ENCODE measurements around the gene DNAJB5. TPM values are rescaled to one million over a fixed set of nuclear protein-coding genes. Genes with fewer than 3 reads are reported as not detected.

DNAJB5 gene
- total RNA-seq, 2 experiments from 2014 or later, result 11.5 to 12.0 TPM

DNA sequence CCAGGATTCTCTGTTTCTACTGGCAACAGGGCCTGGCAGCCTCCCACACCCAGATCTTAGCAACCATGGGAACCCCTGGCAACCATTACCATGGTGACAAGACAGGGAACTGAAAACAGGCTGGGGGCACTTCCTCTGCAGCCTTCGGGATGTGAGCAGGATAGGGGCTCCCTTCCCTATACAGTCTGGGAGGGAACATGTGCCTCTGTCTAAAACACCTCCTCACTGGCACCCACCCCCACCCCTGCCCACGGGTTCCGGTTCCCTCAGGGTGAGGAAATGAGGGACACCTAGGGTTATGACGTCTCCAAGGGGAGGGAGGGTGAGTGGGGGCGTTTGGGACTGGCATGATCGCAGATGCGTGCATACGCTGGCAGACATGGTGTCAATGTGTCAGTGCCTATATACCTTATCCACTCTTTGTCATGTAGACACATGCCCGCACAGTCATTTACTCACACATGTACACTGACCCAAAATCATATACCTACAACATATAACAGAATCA is 3.0 kb upstream of the DNAJB5 start:
- CTCF ChIA-PET, result interaction anchor here (0.6 kb wide), 1 partner anchor 776 kb away, joined by 3 read pairs; no protein-coding TSS in a partner anchor
- H3K4me3 Mint-ChIP-seq, result no peak overlapping the region
- H3K9me3 Mint-ChIP-seq, result no peaks in the 10 kb centered on the region
- peak overlapping the region; percentile 55 for H3K27ac Mint-ChIP-seq
- no peaks in the 10 kb centered on the region for H3K27me3 Mint-ChIP-seq
- POLR2A ChIA-PET, result no interaction called here
- H3K36me3 Mint-ChIP-seq, result peaks cover 1% of the 10 kb centered on the region
- intact Hi-C loops (cut with micrococcal nuclease), result no loop called here
- H3K4me1 Mint-ChIP-seq (ENCODE audit: low read depth), result peaks cover 76% of the 10 kb centered on the region
- peak; percentile 79 for DNase-seq

DNA sequence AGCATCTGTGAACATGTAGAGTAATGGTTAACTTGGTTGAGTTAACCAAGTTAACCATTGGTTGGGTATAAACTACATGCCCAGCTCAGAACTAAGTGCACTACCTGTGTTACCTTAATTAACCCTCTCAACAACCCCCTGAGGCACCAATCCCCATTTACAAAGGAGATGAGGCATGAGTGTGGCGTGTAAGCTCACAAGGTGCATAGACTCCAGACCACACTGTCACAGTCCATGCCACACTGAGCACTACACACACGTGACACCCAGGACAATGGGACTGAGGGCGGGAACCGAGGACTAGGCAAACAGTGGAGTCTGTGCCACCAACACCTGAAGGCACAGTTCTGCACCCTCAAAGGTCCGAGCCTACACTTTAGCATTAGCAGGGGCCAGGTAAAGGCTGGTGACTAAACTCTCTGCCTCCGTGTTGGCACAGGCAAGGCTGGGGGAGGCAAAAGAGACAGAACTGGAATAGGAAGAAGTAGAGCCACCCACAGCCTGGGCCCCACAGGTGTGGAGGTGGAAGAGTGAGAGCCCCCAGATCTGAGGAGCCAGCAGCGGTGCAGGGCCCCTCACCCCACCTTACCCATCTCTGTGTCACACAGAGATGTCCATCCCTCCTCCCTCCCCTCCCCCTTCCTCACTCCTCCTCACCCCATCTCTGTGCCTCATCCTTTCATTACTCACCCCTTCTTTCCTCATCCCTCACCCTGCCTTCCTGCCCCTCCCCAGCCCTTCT is 2.2 kb upstream of the DNAJB5 start:
- intact Hi-C loops (cut with micrococcal nuclease), result no loop called here
- peak; percentile 52 for DNase-seq
- POLR2A ChIA-PET, result interaction anchor here (2.1 kb wide), 1 partner anchor 85 kb away, joined by 8 read pairs; the partner anchor contains the start of gene VCP
- Mint-ChIP-seq H3K9me3 (no peaks in the 10 kb centered on the region), H3K36me3 (peaks cover 1% of the 10 kb centered on the region), H3K4me1 (ENCODE audit: low read depth) (peaks cover 82% of the 10 kb centered on the region), H3K27me3 (no peaks in the 10 kb centered on the region), H3K4me3 (no peak overlapping the region), H3K27ac (peak overlapping the region; percentile 55)
- CTCF ChIA-PET, result no interaction called here

- CTCF ChIA-PET, result interaction anchor here (0.7 to 1.2 kb wide), 3 partner anchors 89 to 228 kb away, joined by 3 to 4 read pairs (median 3); no protein-coding TSS in a partner anchor
- POLR2A ChIA-PET, result interaction anchor here (1.2 to 2.1 kb wide), 2 partner anchors 84 to 106 kb away, joined by 3 to 8 read pairs; partner anchors contain the start of gene VCP
- peak overlapping the region; percentile 89 for H3K27ac Mint-ChIP-seq
- H3K4me1 Mint-ChIP-seq (ENCODE audit: low read depth), result peaks cover 81% of the 10 kb centered on the region
- H3K4me3 Mint-ChIP-seq, result peak overlapping the region; percentile 89
- H3K36me3 Mint-ChIP-seq, result peaks cover 1% of the 10 kb centered on the region
- no peaks in the 10 kb centered on the region for H3K9me3 Mint-ChIP-seq
- H3K27me3 Mint-ChIP-seq, result no peaks in the 10 kb centered on the region
- intact Hi-C loops (cut with micrococcal nuclease), result loop anchor here (1.0 to 2.0 kb wide), 9 partner anchors 14 to 744 kb away; partner anchors contain the start of genes CREB3, KIF24, NUDT2 and PIGO
- DNase-seq, result peak; percentile 72
These were observed 1.1 kb upstream of the DNAJB5 start for GRCh38 chr9:34988218-34989002.

GRCh38 chr9:34989946-34990635 is 546 bp downstream of the DNAJB5 start:
- intact Hi-C loops (cut with micrococcal nuclease), result loop anchor here (1.0 to 2.0 kb wide), 9 partner anchors 12 to 743 kb away; partner anchors contain the start of genes CREB3, KIF24, NUDT2 and PIGO
- Mint-ChIP-seq H3K36me3 (peaks cover 3% of the 10 kb centered on the region), H3K9me3 (no peaks in the 10 kb centered on the region), H3K27me3 (no peaks in the 10 kb centered on the region), H3K4me3 (peak overlapping the region; percentile 76), H3K27ac (peak overlapping the region; percentile 39), H3K4me1 (ENCODE audit: low read depth) (peaks cover 77% of the 10 kb centered on the region)
- peak; percentile 64 for DNase-seq
- CTCF ChIA-PET, result interaction anchor here (0.6 to 2.1 kb wide), 6 partner anchors 13 to 230 kb away, joined by 3 to 9 read pairs (median 3); partner anchors contain the start of gene VCP
- POLR2A ChIA-PET, result interaction anchor here (0.9 to 1.2 kb wide), 4 partner anchors 12 to 104 kb away, joined by 3 to 5 read pairs (median 3); partner anchors contain the start of gene VCP

DNA sequence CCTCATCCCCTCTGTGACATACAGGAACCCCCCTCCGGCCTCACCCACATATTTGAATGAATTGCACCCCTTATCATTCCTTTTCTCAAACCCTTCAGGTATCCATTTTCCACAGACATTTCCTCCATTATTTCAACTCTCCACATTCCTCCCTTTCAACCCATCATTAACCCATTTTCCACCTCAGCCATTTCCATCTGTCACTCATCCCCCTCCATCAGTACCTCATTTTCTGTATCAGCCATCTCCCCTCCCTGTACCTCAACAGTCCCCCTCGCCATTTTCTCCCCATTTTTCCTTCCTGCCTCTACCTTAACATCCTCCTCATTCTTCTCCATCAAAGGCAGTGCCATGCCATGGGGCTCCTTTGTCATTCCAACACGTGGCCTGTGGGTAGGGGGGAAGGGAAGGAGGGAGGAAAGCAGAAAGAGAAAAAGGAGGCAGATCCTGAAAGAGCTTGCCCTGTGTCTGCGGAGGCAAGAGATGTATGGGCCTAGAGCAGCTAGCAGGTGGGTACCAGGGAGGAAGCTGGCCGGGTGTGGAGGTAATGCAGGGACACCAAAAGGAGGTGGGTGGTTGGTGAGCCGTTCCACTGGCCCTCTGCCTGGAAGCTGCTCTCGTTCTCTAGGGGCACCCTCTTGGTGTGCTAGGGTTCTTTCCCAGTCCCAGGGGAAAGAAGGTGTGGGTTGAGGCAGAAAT is 1.5 kb downstream of the DNAJB5 start:
- H3K27me3 Mint-ChIP-seq, result no peaks in the 10 kb centered on the region
- intact Hi-C loops (cut with micrococcal nuclease), result no loop called here
- DNase-seq, result no peak
- no peaks in the 10 kb centered on the region for H3K9me3 Mint-ChIP-seq
- H3K27ac Mint-ChIP-seq, result peak overlapping the region; percentile 42
- POLR2A ChIA-PET, result interaction anchor here (0.9 kb wide), 1 partner anchor 81 kb away, joined by 3 read pairs; the partner anchor contains the start of gene VCP
- peaks cover 69% of the 10 kb centered on the region for H3K4me1 Mint-ChIP-seq (ENCODE audit: low read depth)
- peaks cover 5% of the 10 kb centered on the region for H3K36me3 Mint-ChIP-seq
- H3K4me3 Mint-ChIP-seq, result peak overlapping the region; percentile 76
- CTCF ChIA-PET, result interaction anchor here (1.4 to 2.1 kb wide), 2 partner anchors 62 to 91 kb away, joined by 4 to 9 read pairs; no protein-coding TSS in a partner anchor

GRCh38 chr9:34991607-34992375 is 2.2 kb downstream of the DNAJB5 start:
- DNase-seq, result peak; percentile 69
- H3K27me3 Mint-ChIP-seq, result no peaks in the 10 kb centered on the region

DNA sequence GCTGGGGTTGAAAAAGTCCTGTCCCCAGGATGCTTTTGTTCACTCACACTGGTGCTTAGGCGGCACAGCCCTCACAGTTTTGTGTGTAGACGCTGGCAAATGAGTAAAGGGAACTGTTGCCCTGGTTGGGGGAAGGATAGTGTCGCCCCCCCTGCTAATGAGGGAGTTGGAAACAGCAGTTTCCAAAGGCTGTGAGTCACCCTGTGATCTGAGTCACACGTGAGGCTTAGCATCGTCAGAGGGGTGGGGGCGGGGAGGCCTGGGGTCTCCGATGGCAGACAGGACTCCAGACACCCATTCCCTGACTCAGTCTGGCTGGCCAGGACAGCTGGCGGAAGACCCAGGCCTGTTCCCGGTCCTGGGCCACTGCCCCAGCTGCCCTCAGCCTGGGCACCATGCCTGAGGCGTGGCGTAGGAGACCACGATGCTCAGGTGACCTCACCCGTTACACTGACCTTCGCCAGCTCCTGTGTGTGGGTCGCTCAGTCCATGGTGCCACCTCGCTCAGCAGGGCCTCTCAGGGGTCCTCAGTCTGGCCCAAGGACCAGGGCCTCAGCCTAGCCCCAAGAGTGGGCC is 2.9 kb downstream of the DNAJB5 start:
- peak overlapping the region; percentile 82 for H3K27ac Mint-ChIP-seq
- ChIA-PET CTCF (interaction anchor here (0.7 to 4.3 kb wide), 2 partner anchors 63 to 93 kb away, joined by 3 to 30 read pairs; no protein-coding TSS in a partner anchor), POLR2A (no interaction called here)
- H3K27me3 Mint-ChIP-seq, result no peaks in the 10 kb centered on the region
- no peaks in the 10 kb centered on the region for H3K9me3 Mint-ChIP-seq
- peak; percentile 83 for DNase-seq
- intact Hi-C loops (cut with micrococcal nuclease), result no loop called here
- H3K4me3 Mint-ChIP-seq, result peak overlapping the region; percentile 28
- H3K4me1 Mint-ChIP-seq (ENCODE audit: low read depth), result peaks cover 55% of the 10 kb centered on the region
- peaks cover 13% of the 10 kb centered on the region for H3K36me3 Mint-ChIP-seq

More at GRCh38 chr9:34991607-34992375, 2.2 kb downstream of the DNAJB5 start:
- peaks cover 62% of the 10 kb centered on the region for H3K4me1 Mint-ChIP-seq (ENCODE audit: low read depth)
- no peaks in the 10 kb centered on the region for H3K9me3 Mint-ChIP-seq
- intact Hi-C loops (cut with micrococcal nuclease), result no loop called here
- peak overlapping the region; percentile 28 for H3K4me3 Mint-ChIP-seq
- H3K27ac Mint-ChIP-seq, result peak overlapping the region; percentile 82
- H3K36me3 Mint-ChIP-seq, result peaks cover 10% of the 10 kb centered on the region
- ChIA-PET CTCF (interaction anchor here (0.7 to 4.3 kb wide), 2 partner anchors 62 to 92 kb away, joined by 3 to 30 read pairs; no protein-coding TSS in a partner anchor), POLR2A (no interaction called here)

DNA sequence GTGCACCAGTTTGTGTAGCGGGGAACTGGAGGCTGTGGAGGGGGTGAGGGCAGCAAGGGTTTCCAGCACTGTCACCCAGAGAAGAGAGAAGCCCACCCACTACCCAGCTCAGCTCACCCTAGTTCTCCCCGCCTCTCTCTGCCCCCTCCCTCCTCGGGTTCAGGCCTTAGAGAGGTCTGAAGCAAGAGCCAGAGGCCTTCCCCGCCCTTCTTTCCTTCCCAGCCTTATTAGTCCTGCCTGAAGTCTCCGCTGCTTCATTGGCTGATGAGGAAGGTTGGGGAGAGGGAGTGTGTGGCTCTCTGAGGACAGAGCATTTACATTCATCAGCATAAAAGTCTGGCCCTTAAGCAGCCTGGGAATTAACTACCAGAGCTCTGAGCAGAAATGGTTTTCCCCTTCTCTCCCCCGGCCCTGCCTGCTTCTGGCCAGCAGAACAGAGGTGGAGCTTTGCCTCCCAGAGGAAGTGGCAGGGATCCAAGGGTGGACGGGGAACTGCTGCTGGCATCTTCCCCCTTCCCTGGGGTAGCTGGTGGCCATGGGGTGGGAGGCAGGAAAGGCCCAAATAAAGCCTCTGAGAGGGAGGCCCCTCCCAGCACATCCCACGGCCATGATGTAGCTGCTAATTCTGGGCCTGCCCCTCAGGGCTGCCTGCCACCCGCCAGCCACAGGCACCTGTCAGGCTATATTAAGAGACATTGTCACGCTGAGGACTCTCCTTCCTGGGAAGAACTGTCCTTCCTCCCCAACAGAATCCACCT is 4.1 kb downstream of the DNAJB5 start:
- H3K27me3 Mint-ChIP-seq, result no peaks in the 10 kb centered on the region
- peaks cover 51% of the 10 kb centered on the region for H3K4me1 Mint-ChIP-seq (ENCODE audit: low read depth)
- intact Hi-C loops (cut with micrococcal nuclease), result no loop called here
- H3K4me3 Mint-ChIP-seq, result no peak overlapping the region
- ChIA-PET POLR2A (no interaction called here), CTCF (interaction anchor here (0.9 to 4.3 kb wide), 9 partner anchors 9 to 291 kb away, joined by 3 to 30 read pairs (median 4); no protein-coding TSS in a partner anchor)
- peaks cover 15% of the 10 kb centered on the region for H3K36me3 Mint-ChIP-seq
- no peaks in the 10 kb centered on the region for H3K9me3 Mint-ChIP-seq
- peak overlapping the region; percentile 60 for H3K27ac Mint-ChIP-seq
- DNase-seq, result peak; percentile 33

DNA sequence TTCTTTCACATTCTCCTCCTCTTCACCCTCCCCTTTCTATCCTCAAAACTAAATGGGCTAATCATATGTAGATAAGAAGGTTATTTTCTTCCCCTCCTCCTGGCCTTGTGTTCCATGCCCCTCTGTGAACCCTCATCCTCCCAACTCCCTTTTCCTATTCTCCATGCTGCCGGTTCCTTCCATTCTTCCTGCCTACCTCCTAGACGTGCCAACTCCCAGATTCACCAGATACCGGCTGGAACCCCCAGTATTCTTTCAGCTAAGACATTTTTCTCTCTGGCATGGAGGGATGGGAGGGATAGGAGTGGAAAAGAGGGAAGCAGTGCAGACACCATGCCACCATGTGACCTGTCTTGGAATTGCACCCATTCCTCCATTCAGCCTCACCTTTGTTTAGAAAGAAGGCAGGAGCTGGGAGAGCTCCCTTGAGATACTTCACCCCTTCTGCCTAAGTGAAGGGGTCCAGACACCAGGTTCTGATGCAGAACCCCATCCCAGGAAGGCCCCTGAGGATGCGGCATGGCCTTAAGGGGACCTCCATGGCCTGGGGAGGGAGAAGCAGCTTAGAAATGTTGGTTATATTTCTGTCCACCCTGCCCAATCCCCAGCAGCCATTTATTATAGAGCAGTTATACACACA is 4.8 kb downstream of the DNAJB5 start:
- intact Hi-C loops (cut with micrococcal nuclease), result no loop called here
- Mint-ChIP-seq H3K9me3 (no peaks in the 10 kb centered on the region), H3K27ac (no peak overlapping the region), H3K27me3 (no peaks in the 10 kb centered on the region), H3K36me3 (peaks cover 14% of the 10 kb centered on the region), H3K4me1 (ENCODE audit: low read depth) (peaks cover 48% of the 10 kb centered on the region), H3K4me3 (no peak overlapping the region)
- ChIA-PET CTCF (interaction anchor here (0.7 to 4.3 kb wide), 11 partner anchors 10 to 292 kb away, joined by 3 to 30 read pairs (median 3); no protein-coding TSS in a partner anchor), POLR2A (no interaction called here)
- DNase-seq, result no peak
